Stimulated activated effector memory CD8-positive, alpha-beta T cell treated with anti-CD3 and anti-CD28 coated beads, Interleukin-12 subunit alpha, Interleukin-12 subunit beta, amount 100 ng/mL, for 72 hours (primary cell): ENCODE results near the gene RNF44.

Experiments
- ATAC-seq: fragments of 150-1000 bp; cut with Tn5 transposase; 2 replicates; pipeline ENCODE4 v1.10.0; 2021
- DNase-seq, 2 donors: peaks; one replicate each; pipeline ENCODE4 v3.0.0; 2021 to 2022; ENCODE audit warnings: low spot score in 2 of 2
- H3K27ac Mint-ChIP-seq: one replicate; pipeline ENCODE4 v1.8.0; 2022; ENCODE audit warnings: mild to moderate bottlenecking, mixed read lengths
- H3K36me3 Mint-ChIP-seq: one replicate; pipeline ENCODE4 v1.8.0; 2022; ENCODE audit warnings: mild to moderate bottlenecking, mixed read lengths
- H3K4me1 Mint-ChIP-seq: one replicate; pipeline ENCODE4 v1.8.0; 2022; ENCODE audit warnings: mixed read lengths
- H3K4me3 Mint-ChIP-seq: one replicate; pipeline ENCODE4 v1.8.0; 2022; ENCODE audit warnings: mild to moderate bottlenecking, mixed read lengths
- H3K9me3 Mint-ChIP-seq: one replicate; pipeline ENCODE4 v1.8.0; 2022; ENCODE audit warnings: mixed read lengths

The RNF44 gene

DNA sequence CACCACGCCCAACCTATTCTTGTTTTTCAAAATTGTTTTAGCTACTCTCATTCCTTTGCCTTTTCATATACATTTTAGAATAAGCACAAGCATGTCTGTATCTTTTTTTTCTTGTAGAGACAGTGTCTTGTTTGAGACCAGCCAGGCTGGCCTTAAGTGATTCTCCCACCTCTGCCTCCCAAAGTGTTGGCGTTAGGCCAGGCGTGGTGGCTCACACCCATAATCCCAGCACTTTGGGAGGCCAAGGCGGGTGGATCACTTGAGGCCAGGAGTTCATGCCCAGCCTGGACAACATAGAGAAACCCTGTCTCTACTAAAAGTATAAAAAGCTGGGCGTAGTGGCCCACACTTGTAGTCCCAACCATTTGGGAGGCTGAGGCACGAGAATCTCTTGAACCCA, 13.1 kb downstream of the RNF44 start:
- H3K4me3 Mint-ChIP-seq: no peak overlapping the region
- H3K27ac Mint-ChIP-seq: no peak overlapping the region
- peaks cover 21% of the 10 kb centered on the region for H3K36me3 Mint-ChIP-seq
- H3K9me3 Mint-ChIP-seq: no peaks in the 10 kb centered on the region
- ATAC-seq (no peak), DNase-seq (no peak)
- H3K4me1 Mint-ChIP-seq: peaks cover 26% of the 10 kb centered on the region

DNA sequence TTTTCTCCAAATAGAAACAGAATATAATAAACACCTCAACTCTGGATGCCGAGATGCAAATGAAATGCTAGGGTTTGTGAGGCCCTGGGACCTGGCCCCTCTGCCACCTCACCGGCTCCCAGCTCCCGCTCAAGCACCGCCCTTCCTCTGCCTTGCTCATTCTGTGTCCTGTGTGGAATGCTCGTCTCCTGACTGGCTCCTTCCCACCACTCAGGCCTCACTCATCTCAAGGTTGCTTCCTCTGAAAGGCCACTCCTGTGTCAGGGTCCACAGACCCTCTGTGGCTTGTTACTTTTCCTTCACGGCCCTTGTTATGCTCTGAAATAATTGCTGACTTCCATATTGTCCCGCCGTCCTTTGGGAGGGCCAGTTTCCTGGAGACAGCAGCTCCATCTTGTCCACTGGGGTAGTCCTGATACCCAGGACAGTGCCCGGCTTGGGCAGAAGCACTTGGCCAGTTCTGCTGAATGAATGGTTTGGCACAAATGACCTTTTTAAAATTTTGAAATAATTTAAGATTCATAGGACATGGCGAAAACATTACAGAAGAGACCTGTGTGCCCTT, 15.4 kb downstream of the RNF44 start:
- no peaks in the 10 kb centered on the region for H3K36me3 Mint-ChIP-seq
- no peak overlapping the region for H3K4me3 Mint-ChIP-seq
- no peak for ATAC-seq
- no peak for DNase-seq
- no peak overlapping the region for H3K27ac Mint-ChIP-seq
- peaks cover 27% of the 10 kb centered on the region for H3K4me1 Mint-ChIP-seq
- no peaks in the 10 kb centered on the region for H3K9me3 Mint-ChIP-seq

DNA sequence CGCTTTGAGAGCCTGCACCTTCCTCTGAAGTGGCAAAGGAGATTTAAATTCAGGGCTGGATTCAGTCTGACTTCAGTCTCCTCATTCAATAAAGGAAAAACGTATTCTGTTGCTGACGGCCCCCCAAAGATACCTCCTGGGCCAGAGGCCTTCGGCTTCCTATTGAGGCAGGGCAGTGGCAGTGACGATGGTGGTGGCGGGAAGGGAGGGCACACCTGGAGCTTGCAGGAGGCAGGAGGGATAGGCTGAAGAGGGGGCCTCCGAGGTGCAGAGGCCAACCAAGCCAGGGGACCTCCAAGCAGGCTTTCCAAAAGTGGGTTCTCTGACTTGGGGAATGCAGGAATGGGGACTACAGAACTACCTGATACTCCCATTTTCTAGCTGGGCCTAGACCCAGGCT, 15.9 kb downstream of the RNF44 start:
- Mint-ChIP-seq H3K4me3 (no peak overlapping the region), H3K36me3 (no peaks in the 10 kb centered on the region), H3K27ac (peak overlapping the region; percentile 21), H3K4me1 (peaks cover 28% of the 10 kb centered on the region), H3K9me3 (no peaks in the 10 kb centered on the region)
- ATAC-seq (no peak), DNase-seq (no peak)

DNA sequence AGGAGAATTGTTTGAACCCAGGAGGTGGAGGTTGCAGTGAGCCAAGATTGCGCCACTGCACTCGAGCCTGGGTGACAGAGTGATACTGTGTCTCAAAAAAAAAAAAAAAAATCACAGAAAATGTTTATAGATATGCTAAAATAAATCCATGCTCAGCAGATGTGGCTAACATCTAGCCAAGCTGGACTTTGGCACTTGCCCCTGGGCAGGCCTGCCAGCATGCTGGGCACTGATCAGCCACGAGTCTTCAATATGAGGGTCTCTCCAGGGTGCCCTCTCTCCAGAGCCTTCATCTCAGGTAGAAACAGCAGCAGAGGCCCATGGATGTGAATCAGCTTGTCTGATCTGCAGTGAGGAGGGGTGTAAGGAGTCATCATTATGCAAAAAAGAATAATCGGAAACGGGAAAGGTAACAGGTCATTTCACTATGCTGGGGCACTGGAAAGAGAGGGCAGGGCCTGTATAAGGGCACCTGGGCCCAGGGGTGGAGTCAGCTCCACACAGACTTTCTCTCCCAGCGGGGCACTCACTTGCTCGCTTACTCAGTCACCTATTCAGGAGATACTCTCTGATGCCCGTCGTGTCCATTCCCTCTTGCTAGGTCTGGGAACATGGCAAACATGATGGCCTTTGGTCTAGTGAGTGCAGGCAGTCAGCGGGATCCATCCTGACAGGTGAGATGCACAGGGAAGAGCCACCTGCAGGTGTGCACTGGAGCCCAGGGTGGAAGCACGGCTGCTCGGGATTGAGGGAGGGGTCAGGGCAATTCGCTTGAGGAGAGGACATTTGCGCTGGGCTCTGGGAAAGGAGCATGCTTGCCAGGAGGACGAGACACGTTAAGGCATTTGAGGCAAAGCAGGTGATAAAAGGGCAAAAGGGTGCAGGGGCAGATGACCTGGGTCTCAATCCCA, 17.1 kb downstream of the RNF44 start:
- Mint-ChIP-seq H3K4me1 (peaks cover 28% of the 10 kb centered on the region), H3K4me3 (no peak overlapping the region), H3K9me3 (no peaks in the 10 kb centered on the region), H3K27ac (peak overlapping the region; percentile 21), H3K36me3 (no peaks in the 10 kb centered on the region)
- no peak for ATAC-seq
- DNase-seq: no peak

DNA sequence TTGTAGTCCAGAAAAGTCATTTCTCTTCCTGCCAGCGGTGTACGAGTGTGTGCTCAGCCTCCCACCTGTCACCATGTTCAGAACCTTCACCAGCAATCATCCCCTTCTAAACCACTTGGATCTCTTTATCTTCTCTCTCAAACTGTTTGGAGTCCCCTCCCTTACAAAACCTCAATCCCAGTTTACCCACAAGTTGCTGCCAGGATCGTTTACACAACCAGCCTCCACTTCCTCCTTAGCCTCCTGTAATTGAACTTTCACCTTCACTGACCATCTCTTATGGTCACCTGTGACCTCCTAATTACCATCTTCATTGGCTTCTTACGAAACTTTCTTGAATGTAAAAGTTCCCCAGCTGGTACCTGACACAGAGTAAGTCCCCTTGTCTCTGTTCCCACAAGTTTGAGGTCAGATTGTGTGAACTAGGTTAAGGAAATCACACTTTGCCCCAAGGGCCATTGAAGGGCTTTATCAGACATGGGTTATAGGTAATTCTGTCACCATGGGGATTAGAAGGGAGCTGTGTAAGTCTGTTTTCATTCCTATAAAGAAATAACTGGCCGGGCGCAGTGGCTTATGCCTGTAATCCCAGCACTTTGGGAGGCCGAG, 20.0 kb downstream of the RNF44 start:
- Mint-ChIP-seq H3K4me3 (no peak overlapping the region), H3K4me1 (peaks cover 27% of the 10 kb centered on the region), H3K9me3 (no peaks in the 10 kb centered on the region), H3K36me3 (no peaks in the 10 kb centered on the region), H3K27ac (peak overlapping the region; percentile 29)
- DNase-seq (no peak), ATAC-seq (peak; percentile 53)

DNA sequence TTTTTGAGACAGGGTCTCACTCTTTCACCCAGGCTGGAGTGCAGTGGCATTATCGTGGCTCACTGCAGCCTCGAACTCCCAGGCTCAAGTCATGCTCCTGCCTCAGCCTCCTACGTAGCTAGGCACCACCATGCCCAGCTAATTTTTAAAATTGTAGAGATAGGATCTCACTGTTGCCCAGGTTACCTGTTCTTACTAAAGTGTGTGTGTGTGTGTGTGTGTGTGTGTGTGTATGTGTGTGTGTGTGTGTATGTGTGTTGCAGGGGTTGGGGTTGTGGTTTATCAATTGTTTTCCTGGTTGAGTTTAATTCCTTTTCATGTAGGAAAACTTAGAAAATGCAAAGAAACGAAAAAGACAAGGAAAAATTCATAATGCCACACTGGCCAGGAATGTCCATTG, 21.8 kb downstream of the RNF44 start:
- no peaks in the 10 kb centered on the region for H3K9me3 Mint-ChIP-seq

DNA sequence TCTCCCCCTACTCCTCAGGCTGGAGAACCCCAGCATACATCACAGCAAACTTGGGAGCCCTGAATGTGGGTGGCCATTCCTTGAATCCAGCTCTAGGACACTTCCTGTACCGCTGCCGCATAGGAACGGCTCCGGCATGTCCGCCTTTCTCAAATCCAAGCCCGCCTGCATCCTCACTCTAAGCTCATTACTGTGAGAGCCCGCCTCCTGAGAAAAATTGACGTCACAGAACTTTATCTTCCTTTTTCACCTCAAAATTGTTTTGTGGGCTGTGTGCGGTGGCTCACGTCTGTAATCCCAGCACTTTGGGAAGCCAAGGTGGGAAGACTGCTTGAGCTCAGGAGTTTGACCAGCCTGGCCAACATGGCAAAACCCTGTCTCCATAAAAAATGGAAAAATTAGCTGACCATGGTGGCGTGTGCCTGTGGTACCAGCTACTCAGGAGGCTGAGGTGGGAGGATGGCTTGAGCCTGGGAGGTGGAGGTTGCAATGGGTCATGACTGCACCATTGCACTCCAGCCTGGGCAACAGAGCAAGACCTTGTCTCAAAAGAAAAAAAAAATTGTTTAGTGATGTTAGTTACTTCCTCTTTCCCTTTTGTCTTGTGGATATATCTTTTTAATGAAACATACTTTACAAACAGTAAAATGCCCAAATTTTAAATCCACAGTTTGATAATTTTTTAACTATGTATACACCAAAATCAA, 22.8 kb downstream of the RNF44 start:
- Mint-ChIP-seq H3K9me3 (no peaks in the 10 kb centered on the region), H3K4me1 (peaks cover 16% of the 10 kb centered on the region)
- no peak for DNase-seq

More for the DNA sequence above, 21.8 kb downstream of the RNF44 start:
- H3K4me3 Mint-ChIP-seq: no peak overlapping the region
- peaks cover 6% of the 10 kb centered on the region for H3K36me3 Mint-ChIP-seq
- DNase-seq (no peak), ATAC-seq (no peak)
- H3K27ac Mint-ChIP-seq: no peak overlapping the region
- H3K4me1 Mint-ChIP-seq: peaks cover 21% of the 10 kb centered on the region

DNA sequence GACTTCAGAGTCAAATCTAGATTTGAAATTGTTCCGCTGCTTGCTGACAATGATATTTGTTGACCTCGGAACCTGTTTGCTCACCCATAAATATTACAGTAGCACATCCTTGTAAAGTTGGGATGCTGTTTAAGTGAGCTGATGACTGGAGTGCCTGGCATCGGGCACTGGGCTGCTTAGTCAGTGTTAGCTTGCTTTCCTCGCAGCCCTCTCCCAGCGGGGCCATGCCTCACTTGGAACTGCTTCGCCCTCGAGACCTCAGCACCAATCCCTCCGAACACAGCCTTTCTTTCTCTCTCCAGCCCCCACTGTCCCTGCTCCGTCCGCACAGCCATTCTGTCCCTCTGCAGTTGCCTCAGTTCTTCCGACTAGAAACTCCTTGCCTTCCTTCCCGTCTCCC, 23.4 kb downstream of the RNF44 start:
- peaks cover 18% of the 10 kb centered on the region for H3K36me3 Mint-ChIP-seq
- DNase-seq (no peak), ATAC-seq (no peak)
- no peaks in the 10 kb centered on the region for H3K9me3 Mint-ChIP-seq
- peaks cover 16% of the 10 kb centered on the region for H3K4me1 Mint-ChIP-seq
- no peak overlapping the region for H3K27ac Mint-ChIP-seq
- H3K4me3 Mint-ChIP-seq: no peak overlapping the region

More for the DNA sequence above, 22.8 kb downstream of the RNF44 start:
- ATAC-seq: no peak
- no peak overlapping the region for H3K27ac Mint-ChIP-seq
- no peak overlapping the region for H3K4me3 Mint-ChIP-seq
- H3K36me3 Mint-ChIP-seq: peaks cover 14% of the 10 kb centered on the region

DNA sequence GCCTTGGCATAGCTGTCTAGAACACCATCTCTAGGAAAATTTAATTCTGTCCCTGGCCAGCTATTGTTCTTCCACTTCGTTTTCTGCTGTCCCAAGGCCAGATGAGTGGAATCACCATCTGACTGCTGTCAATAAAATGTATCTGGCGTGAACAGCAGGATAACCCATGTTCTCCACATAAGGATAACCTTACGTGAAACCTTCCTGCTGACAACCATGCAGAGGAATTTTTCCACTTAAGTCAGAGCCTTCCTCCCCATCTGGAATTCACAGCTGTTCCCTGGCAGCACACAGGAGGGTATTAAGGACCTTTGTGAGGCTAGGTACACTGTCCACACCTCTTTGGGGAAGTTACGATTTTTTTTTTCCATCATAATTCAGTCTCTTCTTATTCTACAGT, 28.6 kb downstream of the RNF44 start:
- ATAC-seq: no peak
- Mint-ChIP-seq H3K4me1 (peaks cover 1% of the 10 kb centered on the region), H3K4me3 (no peak overlapping the region), H3K27ac (peak overlapping the region; percentile 36), H3K9me3 (no peaks in the 10 kb centered on the region), H3K36me3 (peaks cover 67% of the 10 kb centered on the region)
- DNase-seq: no peak

DNA sequence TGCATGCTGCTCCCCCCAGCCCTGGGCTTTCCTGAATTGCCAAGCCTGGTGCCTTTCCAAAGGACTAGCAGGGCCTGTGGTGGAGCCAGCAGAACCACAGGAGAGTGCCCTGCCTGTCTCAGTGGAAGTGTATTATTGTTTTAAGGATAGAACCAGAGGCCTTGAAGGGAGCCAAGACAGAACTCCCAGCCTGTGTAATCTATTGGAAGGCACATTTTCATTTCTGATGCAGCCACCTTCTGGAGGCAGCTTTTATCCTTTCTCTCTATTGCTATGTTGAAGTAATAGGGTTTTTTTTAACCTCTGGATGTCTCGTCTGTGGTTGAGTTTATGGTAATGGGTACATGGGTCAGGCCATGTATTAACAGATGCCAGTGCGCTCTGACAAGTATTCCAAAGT, 29.3 kb downstream of the RNF44 start:
- no peaks in the 10 kb centered on the region for H3K4me1 Mint-ChIP-seq
- no peak for DNase-seq
- no peak overlapping the region for H3K4me3 Mint-ChIP-seq
- ATAC-seq: no peak
- no peaks in the 10 kb centered on the region for H3K9me3 Mint-ChIP-seq
- H3K36me3 Mint-ChIP-seq: peaks cover 74% of the 10 kb centered on the region
- H3K27ac Mint-ChIP-seq: no peak overlapping the region

DNA sequence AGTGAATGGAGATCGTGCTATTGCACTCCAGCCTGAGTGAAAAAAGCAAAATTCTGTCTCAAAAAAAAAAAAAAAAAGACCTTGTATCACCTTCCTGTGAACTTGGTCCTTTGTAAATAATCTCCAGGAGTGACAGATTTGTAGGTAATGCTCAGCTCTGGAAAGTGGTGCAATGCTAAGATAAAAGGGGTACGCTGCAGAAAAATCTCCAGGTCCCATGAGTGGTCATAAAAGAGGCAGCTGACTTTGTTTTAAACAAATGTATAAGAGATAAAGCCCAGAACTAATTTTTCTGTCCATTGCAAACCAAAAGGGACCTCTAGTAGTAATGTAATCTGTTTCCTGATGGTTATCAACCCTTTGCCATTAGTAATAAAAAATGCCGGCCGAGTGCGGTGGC, 33.7 kb downstream of the RNF44 start:
- peak overlapping the region; percentile 10 for H3K27ac Mint-ChIP-seq
- ATAC-seq: no peak

DNA sequence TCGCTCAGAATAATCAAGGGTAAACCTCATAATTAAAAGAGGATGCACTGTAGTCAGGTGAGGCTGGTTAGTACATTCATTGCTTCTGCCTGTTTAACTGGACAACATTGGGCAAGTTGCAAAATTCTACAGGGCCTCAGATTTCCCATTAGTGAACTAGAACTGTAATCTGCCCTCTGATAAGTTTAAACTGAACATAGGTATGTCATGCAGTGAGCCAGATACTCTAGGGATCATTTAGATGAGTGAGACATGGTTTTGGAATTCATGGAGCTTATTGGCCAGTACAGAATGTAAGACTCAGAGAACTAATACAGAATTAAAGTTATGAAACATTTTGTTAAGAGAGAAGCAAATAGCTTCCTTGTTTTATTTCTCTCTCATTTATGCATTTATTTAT, 35.9 kb downstream of the RNF44 start:
- peak overlapping the region; percentile 37 for H3K27ac Mint-ChIP-seq

More for the DNA sequence above, 33.7 kb downstream of the RNF44 start:
- no peaks in the 10 kb centered on the region for H3K4me1 Mint-ChIP-seq
- H3K36me3 Mint-ChIP-seq: peaks cover 99% of the 10 kb centered on the region
- H3K4me3 Mint-ChIP-seq: no peak overlapping the region
- H3K9me3 Mint-ChIP-seq: no peaks in the 10 kb centered on the region
- DNase-seq: no peak

DNA sequence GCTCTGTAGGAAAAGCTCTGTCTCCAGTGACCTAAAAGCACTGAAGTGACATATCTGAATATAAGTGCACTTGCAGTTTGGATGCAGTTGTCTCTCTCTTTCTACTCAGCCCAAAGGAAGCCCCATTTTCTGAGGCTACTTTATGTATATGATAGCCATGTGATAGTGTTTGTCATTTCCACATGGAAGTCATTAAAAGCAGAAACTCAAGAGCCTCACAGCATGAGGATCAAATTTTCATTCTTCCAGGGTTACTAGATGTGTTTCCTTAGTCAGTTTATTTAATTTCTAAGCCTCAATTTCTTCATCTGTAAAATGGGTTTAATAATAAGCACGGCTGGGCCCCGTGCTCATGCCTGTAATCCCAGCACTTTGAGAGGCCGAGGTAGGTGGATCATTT, 36.7 kb downstream of the RNF44 start:
- Mint-ChIP-seq H3K9me3 (no peaks in the 10 kb centered on the region), H3K4me1 (no peaks in the 10 kb centered on the region), H3K27ac (peak overlapping the region; percentile 32), H3K36me3 (peaks cover 100% of the 10 kb centered on the region), H3K4me3 (no peak overlapping the region)
- no peak for ATAC-seq
- no peak for DNase-seq

More for the DNA sequence above, 35.9 kb downstream of the RNF44 start:
- Mint-ChIP-seq H3K36me3 (peaks cover 100% of the 10 kb centered on the region), H3K9me3 (no peaks in the 10 kb centered on the region), H3K4me1 (no peaks in the 10 kb centered on the region), H3K4me3 (no peak overlapping the region)
- no peak for DNase-seq
- ATAC-seq: no peak

DNA sequence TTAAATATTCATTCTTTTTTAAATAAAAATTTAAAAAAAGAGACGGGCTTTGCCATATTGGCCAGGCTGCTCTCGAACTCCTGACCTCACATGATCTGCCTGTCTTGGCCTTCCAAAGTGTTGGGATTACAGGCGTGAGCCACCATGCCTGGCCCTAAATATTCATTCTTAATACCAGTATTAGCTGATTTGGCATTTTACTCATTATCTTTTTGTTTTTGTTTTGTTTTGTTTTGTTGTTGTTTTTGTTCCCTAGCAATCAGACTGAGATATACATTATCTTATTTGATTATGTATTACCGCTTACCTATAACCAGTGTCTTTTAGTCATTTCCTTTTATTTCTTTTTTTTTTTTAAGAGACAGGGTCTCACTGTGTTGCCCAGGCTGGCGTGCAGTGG, 37.9 kb downstream of the RNF44 start:
- H3K27ac Mint-ChIP-seq: peak overlapping the region; percentile 32
- H3K9me3 Mint-ChIP-seq: no peaks in the 10 kb centered on the region
- H3K4me3 Mint-ChIP-seq: no peak overlapping the region
- no peak for DNase-seq
- no peaks in the 10 kb centered on the region for H3K4me1 Mint-ChIP-seq
- peaks cover 100% of the 10 kb centered on the region for H3K36me3 Mint-ChIP-seq
- ATAC-seq: no peak

DNA sequence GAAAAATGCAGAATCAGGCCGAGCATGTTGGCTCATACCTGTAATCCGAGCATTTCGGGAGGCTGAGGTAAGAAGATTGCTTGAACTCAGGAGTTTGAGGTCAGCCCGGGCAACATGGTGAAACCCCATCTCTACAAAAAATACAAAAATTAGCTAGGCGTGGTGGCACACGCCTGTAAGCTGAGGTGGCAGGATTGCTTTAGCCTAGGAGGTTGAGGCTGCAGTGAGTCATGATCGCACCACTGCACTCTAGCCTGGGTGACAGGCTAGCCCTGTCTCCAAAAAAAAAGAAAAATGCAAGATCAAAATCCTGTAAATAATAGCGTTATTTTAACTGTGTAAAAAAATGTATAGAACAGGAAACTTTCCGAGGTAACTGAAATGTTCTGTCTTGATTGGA, 39.4 kb downstream of the RNF44 start:
- DNase-seq (no peak), ATAC-seq (no peak)
- Mint-ChIP-seq H3K4me3 (no peak overlapping the region), H3K9me3 (no peaks in the 10 kb centered on the region), H3K4me1 (no peaks in the 10 kb centered on the region), H3K36me3 (peaks cover 98% of the 10 kb centered on the region), H3K27ac (no peak overlapping the region)
